NCI-H128 (cell line): ENCODE data around the gene HOXA7.

Experiments
- DNase-seq: peaks from one replicate; lab custom pipeline; 2025; ENCODE audit not compliant: unreplicated experiment; lab: John Stamatoyannopoulos, UW

Gene HOXA7

DNA sequence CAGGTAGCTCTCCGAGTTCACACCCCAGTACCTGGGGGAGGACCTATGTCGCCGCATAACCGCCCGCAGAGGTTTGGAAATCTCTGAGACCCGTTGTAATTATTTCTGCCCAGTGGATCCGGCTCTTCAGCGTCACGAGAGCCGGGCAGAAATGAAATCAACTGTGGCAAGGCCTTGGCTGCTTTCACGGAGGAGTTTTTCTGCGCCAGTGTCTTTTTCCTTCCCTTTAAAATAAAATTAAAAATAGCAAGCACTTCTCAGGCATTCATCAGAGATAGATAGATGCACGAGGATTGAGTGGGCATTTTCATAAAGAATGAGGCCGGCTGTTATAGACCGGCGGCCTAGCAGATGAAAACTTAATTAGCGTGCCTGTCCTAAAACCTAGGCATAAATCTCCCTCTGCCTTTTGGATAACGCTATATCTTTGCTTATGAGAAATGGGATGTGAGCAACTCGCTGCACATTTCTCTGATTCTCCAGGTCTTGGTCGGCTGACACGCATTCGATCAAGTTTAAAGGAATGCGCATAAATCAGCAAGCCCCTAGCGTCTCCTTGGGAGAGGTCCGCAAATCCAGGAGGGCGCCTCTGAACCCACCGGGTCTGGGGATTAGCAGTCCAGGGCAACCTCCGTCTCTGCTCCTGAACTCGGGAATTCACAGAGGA is 37.0 kb upstream of the HOXA7 start:
- no peak for DNase-seq

DNA sequence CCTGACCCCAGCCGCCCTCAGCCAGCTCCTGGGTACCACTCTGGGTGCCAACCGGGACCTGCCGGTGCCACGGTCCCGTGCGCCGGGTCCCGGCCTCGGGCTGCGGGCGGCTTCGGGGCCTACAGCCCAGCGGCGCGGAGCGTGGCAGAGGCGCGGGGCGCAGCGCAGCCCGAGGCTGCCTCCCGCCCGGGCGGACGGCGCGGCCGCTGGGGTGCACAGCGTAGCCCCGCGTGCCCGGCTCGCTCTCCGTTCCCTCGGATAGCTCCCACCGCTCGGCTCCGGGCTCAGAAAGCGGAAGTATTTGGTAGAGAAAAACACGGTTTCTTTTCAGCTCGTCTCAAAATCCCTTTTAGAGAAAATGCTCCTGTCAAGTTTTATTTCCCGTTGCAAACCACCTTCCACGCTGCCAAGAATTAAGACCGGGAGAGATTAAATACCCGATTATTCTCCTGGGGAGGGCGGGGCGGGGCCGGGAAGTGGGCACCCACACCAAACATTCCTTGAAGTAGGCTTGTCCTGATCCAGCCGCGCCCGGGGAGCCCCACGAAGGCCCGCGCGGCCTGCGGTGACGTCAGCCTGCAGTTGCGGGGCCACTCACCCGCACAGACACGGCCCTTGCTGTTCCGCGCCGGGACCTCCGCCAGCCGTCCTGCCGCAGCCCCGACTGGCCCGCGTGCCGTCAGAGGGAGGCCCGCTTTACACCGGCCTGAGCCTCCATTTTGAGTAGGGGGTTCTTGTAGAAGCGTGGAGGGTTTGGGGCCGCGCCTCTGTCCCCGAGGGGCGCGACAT is 36.3 kb upstream of the HOXA7 start:
- DNase-seq, result no peak

DNA sequence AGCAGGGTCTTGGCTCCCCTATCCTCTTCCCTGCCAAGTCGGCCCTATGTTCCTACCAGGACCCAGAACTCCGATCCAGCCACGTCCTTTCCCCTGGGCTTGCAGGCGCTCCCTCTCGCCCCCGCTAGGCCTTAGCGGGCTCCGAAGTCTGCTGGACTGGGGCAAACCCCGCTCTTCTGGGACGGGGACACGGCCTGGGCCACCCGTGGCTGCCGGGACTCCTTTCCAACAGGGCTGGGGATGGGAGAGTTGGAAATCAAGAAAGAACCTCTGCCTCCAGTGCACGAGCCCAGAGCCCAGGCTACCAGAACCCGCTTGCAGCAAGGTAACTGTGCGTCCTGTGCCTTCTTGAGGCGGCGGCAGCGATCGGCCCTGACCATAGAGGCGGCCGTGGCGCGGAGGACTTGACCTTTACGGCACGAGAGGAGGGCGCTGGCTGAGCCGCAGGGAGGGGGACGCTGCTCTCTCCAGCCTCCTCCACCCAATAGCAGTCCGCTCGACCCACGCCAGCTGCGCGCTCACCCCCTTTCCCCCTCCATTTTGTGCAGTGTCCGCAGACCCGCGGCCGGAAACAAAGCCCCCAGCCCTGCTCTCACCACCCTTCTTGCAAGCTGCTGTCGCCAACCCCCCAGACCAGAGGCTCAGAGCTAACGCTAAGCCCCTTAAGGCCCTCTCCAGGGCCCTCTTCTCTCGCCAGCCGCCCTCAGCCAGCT is 35.5 kb upstream of the HOXA7 start:
- DNase-seq, result no peak

DNA sequence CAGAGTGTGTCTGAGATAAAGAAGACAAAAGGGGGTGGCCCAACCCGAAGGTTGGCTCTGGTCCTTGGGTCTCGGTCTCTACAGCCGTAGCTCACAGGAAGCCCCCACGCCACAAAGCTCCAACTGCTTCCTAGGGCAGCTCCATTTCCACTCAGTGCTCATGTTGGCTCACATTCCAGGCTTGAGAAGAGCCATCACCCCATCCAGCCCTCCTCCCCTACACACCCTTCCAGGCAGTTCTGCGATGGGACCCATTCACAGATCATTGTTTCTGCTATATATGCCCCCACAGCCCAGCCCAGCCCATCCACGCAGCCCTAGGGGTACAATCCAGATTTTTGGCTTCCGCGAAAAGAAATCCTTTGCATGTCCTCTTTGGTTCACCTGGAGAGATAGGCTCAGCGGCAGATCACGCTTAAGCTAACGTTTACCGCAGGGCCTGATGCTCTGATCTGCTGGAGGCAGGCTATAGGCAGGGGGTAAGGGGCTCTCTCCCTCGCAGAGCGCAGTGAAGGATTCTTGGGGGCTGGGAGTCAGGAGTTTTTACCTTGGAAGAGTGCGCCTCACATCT is 34.8 kb upstream of the HOXA7 start:
- no peak for DNase-seq

DNA sequence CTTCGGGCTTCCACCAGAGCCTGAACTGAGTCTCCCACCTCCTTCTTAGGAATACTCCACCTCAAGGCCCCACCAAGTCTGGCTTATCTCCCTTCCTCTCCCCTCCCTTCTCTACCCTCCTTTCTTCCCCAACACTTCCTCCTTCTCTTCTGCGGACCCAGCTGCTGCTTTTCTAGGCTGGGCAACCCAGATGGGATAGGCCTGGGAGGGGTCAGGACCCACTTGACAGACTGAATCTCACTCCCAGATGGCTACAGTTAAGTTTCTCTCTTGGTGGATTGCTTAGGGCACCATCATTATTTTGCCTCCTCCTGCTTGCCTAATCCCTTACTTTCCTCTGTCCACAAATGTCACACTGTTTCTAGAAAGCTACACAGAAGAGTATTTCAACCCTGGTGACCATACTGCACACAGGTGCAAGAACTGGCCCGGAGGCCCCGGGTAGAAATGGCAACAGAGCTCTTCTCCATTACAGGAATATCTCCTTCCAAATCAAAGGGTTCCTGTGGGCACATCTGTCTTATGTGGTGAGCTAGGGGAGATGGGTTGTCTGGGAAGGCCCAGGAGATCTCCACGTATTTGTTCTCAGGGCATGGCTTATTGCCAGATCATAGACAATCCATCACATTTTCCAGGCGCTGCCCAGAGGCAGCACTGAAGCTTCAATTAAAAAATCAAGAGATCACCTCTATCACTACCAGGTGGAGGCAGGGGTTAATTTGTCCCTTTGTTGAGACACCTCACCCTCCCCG is 33.7 kb upstream of the HOXA7 start:
- no peak for DNase-seq

DNA sequence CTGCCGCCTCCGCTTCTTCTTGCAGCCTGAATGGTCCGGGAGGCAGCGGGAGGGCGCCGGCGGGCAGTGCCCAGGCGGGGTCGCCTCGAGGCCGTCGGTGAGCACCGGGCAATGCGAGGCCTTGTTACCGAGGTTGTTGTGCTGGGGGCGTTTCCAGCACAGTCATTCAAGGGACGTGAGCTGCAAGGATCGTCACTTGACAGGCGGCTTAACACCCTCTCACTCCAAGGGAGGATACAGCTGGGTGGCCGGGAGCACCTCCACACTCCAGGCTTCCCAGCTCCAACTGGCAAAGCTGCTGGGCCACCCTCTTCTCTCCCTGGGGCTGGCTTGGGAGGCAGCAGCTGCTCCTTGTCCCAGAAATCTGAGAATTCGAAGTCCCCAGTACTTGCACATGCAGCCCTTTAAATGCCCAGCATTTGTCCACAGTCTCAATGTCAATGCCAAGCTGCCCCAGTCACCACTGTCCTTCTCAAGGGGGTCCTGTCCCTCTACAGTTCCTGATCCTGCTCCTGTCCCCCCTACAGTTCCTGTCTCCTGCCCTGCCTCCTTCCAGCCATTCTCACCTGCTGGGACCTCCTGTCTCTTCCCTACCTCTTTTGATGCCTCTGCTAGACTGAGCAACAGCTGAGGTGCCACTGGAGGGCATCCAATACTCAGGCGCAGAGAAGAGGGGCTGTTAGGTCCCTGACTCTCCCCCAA is 33.0 kb upstream of the HOXA7 start:
- no peak for DNase-seq

DNA sequence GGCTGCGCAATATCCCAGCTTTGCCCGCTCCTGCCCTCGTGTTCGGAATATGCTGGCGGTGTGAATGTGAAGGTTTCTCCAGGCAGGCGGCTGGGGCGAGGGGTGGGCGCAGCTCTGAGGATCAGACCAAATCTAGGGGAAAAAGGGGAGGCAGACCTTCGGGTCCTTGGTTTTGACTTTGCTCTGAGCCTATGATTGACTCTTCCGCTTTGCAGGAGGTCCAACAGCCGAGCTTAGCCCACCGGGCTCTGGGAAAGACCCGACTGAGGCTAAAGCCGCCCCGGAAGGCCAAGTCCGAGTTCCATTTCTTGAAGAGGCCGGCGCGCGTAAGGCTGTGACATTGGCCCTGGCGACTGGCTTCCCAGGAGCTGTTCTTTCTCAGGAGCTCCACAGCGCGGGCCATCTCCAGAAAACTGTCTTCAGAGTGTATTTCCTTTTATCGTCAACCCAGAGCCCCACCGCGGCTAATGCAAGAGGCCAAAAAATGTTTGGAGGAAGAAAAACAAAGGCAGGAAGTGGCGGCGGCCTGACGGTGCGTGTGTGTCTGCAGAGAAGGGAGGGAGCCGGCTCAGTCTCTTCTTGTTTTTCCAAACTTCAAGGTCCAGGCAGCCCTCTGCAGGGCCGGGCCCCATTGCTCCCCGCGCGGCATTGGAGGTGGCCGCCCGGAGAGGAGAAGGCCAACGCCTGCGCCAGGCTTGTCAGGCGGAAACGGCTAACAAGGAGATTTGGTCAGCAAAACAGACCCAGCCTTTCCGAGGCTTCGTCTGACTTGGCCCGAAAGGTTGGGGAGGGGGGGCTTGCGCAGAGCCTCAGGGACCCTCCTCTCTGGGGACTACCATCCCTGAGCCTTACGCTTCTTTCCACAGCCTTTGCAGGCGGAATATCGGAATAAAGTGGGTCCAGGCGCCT is 32.2 kb upstream of the HOXA7 start:
- DNase-seq, result no peak

DNA sequence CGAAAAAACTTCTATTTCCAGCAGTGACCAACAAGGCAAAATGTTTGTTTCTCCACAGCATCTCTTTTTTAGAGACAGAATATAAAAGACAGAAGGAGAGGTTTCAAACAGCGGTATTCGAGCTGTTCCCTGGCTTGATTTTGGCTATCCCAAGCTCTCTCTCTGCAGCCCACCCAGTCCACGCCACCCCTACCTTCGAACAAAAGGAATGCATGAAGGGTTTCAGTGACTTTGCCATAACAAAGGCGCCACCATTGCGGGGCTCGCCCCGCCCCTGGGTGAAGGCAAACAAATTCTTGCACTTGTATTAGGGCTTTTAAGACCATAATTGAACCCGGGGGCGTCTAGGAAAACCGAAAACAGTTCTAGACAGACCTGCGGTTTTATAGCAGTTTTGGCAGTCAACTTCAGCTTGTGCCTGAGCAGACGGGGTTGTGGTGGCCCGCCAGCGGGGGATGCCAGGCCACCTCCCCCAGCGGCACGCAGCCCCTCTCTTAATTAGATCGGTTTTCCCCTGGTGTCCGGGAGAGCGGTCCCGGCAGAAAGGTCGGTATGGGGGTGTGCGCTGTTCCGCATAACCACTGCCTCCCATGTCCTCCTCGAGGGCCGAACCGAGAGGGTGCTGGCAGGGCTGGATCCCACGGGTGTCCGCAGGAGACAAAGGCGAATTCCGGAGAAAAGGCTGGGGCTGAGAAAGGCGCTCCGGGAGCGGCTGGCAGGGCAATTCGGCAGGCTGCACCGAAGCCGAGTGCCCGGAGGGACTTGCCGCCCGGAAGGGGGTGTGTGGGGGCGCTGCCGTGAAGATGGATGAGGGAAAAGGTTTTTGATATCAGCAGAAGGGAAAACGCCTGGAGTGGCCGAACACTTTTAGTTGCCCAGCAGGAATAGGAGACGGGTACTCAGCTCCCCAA is 31.3 kb upstream of the HOXA7 start:
- no peak for DNase-seq

DNA sequence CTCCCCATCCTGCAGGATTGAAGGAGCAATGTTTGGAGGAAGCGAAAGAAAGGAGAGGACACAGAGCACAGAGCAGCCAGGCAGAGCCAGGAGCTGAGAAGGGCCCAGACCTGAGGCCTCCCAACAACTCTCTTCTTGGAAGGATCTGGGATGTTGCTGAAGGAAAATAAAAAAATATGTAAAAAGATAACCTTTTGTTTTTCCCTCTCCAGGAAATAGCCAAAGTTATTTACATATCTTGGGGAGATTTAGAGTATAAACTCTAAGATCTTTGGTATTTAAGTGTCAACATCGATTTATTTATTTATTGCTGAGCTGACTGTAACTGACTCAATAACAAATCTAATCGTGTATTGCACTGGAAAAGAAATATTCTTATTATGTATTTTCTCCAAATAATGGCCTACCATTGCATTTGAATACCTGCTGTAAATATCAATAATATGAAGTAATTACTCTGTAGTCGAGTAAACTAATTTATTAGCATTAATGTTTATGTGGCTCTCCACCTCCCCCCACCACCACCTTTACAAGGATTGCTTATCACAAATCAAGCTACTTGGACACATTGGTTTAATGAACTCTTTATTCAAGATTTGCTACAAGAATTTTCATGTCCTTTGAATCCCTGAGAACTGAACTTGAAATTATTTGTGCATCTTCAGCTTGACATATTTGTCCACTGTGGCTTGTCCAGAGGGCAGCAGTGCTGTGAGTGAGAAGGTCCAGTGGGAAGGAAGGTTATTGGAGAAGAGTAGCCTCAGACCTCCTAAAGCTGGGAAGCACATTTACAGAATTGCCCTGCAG is 30.4 kb upstream of the HOXA7 start:
- DNase-seq, result no peak

DNA sequence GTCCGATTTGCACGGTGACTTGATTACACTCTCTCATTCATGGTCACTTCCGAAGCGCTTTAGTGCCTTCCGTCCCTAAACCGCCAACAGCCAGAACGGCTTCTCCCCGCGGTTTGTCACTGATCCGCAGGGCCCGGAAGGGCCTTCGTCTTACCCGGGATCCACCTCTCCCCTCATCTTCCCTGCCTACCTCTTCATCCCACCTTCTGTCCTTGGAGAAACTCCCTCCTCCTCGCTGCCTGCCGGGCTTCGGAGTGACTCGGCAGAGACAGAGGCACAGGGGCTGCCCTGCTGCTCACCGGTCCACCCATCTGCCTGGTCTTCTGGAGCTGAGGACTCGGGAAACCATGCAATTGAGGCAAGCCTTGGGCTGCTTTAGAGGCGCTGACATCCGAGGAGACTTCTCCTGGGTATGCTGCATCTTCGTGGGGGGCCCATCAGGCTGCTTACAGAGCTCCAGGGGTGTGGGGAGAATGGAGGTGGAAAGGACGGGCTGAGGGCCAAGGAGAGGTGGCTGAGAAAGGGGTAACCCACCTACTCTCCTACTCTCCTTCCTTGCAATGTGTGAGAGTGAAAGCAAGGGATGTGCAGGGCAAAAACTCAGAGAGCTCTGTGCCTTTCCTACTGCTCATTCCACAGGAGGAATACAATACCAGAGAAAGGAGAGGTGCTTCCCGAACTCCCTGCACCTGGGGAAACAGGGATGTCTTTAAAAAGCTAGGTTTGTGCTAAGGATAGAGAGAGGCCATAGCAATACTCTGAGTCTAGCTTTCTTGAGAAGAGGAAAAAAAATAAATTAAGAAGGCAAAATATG is 29.6 kb upstream of the HOXA7 start:
- no peak for DNase-seq

DNA sequence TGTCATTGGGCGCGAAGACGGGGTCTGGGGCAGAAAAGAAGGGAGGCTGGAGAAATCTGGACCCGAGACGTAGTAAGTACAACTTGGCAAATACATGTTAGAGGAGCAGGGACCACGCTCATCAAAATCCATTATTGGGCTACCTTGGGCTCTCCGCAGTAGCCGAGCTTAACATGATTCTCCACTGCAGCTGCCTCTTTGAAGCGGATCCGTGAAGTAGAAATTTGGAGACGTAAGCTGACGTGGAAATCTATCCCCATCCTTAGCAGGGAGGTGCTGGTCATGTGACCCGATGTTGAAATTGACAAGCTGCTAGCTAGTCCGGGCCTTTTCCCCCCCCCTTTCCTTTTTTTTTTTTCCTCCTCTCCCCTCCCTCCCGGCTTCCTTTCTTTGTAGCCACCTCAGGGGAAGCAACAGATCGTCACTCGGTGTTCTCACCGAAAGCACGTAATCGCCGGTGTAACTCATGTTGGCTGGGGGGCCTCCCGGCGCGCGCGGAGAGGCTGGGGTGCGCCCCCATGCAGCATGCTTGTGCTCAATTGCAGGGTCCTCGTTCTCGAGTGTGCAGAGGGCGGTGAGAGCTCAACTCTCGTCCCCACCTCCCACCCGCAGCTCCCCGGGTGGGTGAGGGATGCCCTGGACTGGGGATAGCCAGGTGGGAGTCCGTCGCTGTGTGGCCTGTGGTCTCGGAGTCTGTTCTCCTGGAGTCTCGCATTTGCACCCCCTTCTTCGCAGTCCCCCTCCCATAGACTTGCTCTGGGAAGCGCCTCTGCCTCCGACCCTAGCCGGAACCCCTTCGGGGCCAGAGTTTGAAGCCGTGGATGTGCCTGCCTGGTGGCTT is 28.8 kb upstream of the HOXA7 start, which contains the start of gene HOXA11:
TSS of gene HOXA11 (minus strand) at position 220 of the 841 bp plus-strand sequence. CDS start at position 132, 88 bp downstream.
- no peak for DNase-seq

DNA sequence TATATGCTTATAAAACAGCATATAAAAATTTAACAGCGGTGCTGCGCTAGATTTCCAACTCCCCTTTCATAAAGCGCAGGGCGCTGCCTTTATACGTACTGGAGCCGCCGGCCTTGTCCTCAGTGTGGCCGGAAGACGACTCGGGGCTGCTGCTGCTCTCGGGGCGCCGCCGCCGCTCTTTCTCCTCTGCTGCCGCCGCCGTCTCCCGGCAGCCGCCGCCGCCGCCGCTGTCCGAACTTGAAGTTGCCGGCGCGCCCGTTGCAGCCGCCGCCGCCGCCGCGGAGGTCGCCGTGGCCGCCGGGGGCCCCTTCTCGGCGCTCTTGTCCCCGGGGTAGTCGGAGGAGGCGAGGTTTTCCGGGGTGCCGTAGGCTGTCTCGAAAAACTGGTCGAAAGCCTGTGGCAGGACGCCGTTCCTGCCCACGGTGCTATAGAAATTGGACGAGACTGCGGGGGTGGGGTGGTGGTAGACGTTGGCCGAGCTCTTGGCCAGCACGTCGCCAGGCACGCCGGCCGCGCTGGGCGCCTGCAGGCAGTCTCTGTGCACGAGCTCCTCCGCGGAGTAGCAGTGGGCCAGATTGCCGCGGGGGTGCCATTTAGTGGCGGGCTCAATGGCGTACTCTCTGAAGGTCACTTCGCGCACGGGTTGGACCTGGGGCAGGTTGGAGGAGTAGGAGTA is 28.0 kb upstream of the HOXA7 start:
- no peak for DNase-seq

DNA sequence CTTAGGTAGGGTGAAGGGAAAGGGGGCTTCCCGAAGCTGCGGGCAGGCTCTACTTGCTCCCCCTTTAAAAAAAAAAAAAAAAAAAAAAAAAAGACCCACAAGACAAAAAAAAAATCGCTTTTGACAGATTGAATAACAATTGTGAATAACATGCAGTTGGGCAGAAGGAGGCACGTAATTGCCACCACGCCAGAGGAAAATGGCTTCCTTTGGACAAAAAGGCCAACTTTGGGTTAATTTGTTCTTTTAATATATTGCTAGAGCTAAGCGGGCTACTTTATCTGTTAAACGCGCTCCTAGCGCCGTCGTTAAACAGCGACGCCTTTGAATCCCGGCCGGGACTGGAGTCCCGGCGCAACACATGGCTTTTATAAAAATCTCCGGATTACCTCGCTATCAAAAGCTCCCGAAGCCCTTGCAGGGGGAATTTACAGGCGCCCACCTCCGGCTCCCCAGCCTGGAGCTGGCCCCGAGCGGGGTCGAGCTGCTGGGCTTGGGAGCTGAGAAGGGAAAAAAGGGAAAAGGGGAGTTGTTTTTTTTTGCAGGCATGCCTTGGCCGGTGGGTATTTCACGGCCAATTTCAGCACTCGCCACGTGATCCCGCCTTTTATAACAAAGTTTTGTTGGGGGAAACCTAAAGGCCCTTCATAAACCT is 27.3 kb upstream of the HOXA7 start:
- no peak for DNase-seq

DNA sequence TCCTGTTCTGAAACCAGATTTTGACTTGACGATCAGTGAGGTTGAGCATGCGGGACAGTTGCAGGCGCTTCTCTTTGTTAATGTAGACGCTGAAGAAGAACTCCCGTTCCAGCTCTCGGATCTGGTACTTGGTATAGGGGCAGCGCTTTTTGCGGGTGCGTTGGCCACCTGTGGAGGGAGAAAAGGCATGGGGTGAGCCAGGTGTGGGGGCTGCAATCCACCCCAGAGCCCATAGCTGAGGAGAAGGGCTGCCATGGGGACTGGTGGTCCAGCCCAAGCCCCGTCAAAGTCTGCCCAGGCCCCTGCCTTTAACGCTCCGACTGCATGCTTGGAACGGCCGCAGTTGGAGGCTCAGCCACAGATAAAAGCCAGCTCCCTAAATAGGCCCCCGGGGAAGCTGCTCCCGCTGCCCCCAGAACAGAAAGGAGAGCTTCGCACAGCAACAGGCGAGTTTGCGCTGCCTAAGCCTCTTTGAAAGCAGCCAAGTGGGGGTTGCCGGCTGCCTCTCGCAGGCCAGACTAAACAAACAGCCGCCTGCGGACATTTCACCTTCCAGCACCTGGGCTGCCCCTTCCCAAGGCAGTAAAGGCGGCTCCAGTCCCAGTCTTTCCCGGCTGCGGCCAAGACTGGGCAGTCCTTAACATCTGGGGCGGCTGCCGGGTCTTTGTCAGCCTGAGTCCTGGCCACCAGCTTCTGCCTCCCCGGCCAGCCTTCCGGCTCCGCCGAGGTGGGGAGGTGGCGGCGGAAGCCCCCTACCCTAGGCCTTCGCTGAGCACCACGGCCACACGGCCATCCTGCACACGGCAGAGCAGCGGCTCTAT is 26.6 kb upstream of the HOXA7 start:
- peak; percentile 36 for DNase-seq
